HEK293 (cell line): ENCODE data around the gene USP32.

Experiments
- CTCF ChIA-PET: fragments of 350-600 bp; formaldehyde crosslinking; extraction: SDS; loops from one replicate; lab custom pipeline; 2021; ENCODE audit warnings: antibody characterized with exemption; lab: Yijun Ruan, JAX
- POLR2A ChIA-PET: fragments of 300-600 bp; formaldehyde crosslinking; extraction: SDS; loops from one replicate; lab custom pipeline; 2020; ENCODE audit warnings: antibody characterized with exemption, inconsistent platforms; lab: Yijun Ruan, JAX
- H3K27ac ChIP-seq: fragments of 200-500 bp; sonication (Bioruptor generic); 2 replicates; pipeline ENCODE4 v1.5.1; 2014; ENCODE audit warnings: low read depth, low read length, control low read depth, inconsistent platforms; ENCODE audit errors: extremely low read depth
- H3K36me3 ChIP-seq, 2 experiments: fragments of 200-500 bp in 1 of 2; sonication (Bioruptor generic) in 1 of 2; 1 replicate in 1 of 2; 2 replicates in 1 of 2; pipeline ENCODE4 v1.5.1; 2014 to 2017; ENCODE audit warnings: inconsistent platforms in 2 of 2, low read length in 2 of 2; ENCODE audit not compliant: control insufficient read depth in 2 of 2, insufficient read depth in 1 of 2
- H3K4me1 ChIP-seq: fragments of 200-500 bp; sonication (Bioruptor generic); 2 replicates; pipeline ENCODE4 v1.5.1; 2014; ENCODE audit warnings: mild to moderate bottlenecking, low read length, inconsistent platforms; ENCODE audit not compliant: control insufficient read depth, insufficient read depth
- H3K4me3 ChIP-seq: 2 replicates; pipeline ENCODE4 v1.5.1; 2011; ENCODE audit warnings: low read depth, mild to moderate bottlenecking, control low read depth, low read length, moderate library complexity
- H3K9me3 ChIP-seq: fragments of 200-500 bp; sonication (Bioruptor generic); 2 replicates; pipeline ENCODE4 v1.5.1; 2014; ENCODE audit warnings: low read depth, low read length, inconsistent platforms; ENCODE audit not compliant: control insufficient read depth, insufficient read depth
- KLF7 ChIP-seq: fragments of 450-650 bp; formaldehyde crosslinking; IDR thresholded peaks from 2 replicates; pipeline ENCODE4 v1.5.1; 2016; ENCODE audit warnings: missing biosample characterization, missing genetic modification characterization, borderline replicate concordance
- MZF1 ChIP-seq: fragments of 450-650 bp; formaldehyde crosslinking; IDR thresholded peaks from 2 replicates; pipeline ENCODE4 v1.5.1; 2017; ENCODE audit warnings: missing biosample characterization, missing genetic modification characterization, borderline replicate concordance
- OSR2 ChIP-seq: fragments of 450-650 bp; formaldehyde crosslinking; IDR thresholded peaks from 2 replicates; pipeline ENCODE4 v1.5.1; 2016; ENCODE audit warnings: missing biosample characterization, missing genetic modification characterization
- SP7 ChIP-seq: fragments of 450-650 bp; formaldehyde crosslinking; IDR thresholded peaks from 2 replicates; pipeline ENCODE4 v1.5.1; 2016; ENCODE audit warnings: missing biosample characterization, missing genetic modification characterization
- TCF7L2 ChIP-seq: IDR thresholded peaks from 2 replicates; pipeline ENCODE4 v1.6.1; 2011; ENCODE audit warnings: low read depth, mild to moderate bottlenecking, inconsistent platforms, low read length, moderate library complexity, borderline replicate concordance
- ZFHX2 ChIP-seq: fragments of 450-650 bp; formaldehyde crosslinking; conservative IDR thresholded peaks from 2 replicates; pipeline ENCODE4 v1.5.1; 2016; ENCODE audit warnings: missing biosample characterization, missing genetic modification characterization
- ZNF114 ChIP-seq: fragments of 450-650 bp; formaldehyde crosslinking; IDR thresholded peaks from 2 replicates; pipeline ENCODE4 v1.5.0; 2017; ENCODE audit warnings: missing biosample characterization, missing genetic modification characterization
- ZNF221 ChIP-seq: fragments of 450-650 bp; formaldehyde crosslinking; IDR thresholded peaks from 2 replicates; pipeline ENCODE4 v1.5.1; 2017; ENCODE audit warnings: missing biosample characterization, missing genetic modification characterization, borderline replicate concordance
- ZNF37A ChIP-seq: fragments of 450-650 bp; IDR thresholded peaks from 2 replicates; pipeline ENCODE4 v1.5.1; 2018; ENCODE audit warnings: missing biosample characterization, missing genetic modification characterization
- ZNF529 ChIP-seq: fragments of 450-650 bp; formaldehyde crosslinking; IDR thresholded peaks from 2 replicates; pipeline ENCODE4 v1.5.1; 2017; ENCODE audit warnings: missing genetic modification characterization, missing biosample characterization; ENCODE audit not compliant: insufficient replicate concordance
- ZNF585B ChIP-seq: fragments of 450-650 bp; formaldehyde crosslinking; IDR thresholded peaks from 2 replicates; pipeline ENCODE4 v1.5.1; 2016; ENCODE audit warnings: missing biosample characterization, missing genetic modification characterization
- ZNF660 ChIP-seq: fragments of 450-650 bp; IDR thresholded peaks from 2 replicates; pipeline ENCODE4 v1.5.1; 2018; ENCODE audit warnings: missing biosample characterization, mild to moderate bottlenecking, missing genetic modification characterization
- ZNF664 ChIP-seq: fragments of 450-650 bp; formaldehyde crosslinking; IDR thresholded peaks from 2 replicates; pipeline ENCODE4 v1.5.1; 2016; ENCODE audit warnings: missing biosample characterization, missing genetic modification characterization
- ZNF785 ChIP-seq: fragments of 450-650 bp; formaldehyde crosslinking; IDR thresholded peaks from 2 replicates; pipeline ENCODE4 v1.5.1; 2016; ENCODE audit warnings: missing biosample characterization, missing genetic modification characterization
- TF ChIP-seq, protein P1 (sequence below): fragments of 450-650 bp; IDR thresholded peaks from 2 replicates; pipeline ENCODE4 v1.5.1; 2018; ENCODE audit warnings: missing biosample characterization, missing genetic modification characterization
- TF ChIP-seq, protein P2 (sequence below): fragments of 450-650 bp; formaldehyde crosslinking; IDR thresholded peaks from 2 replicates; pipeline ENCODE4 v1.5.1; 2016; ENCODE audit warnings: missing biosample characterization, missing genetic modification characterization
- TF ChIP-seq, protein P3 (sequence below): fragments of 450-650 bp; formaldehyde crosslinking; IDR thresholded peaks from 2 replicates; pipeline ENCODE4 v1.5.1; 2017; ENCODE audit warnings: missing biosample characterization, missing genetic modification characterization
- TF ChIP-seq, protein P4 (sequence below): fragments of 450-650 bp; formaldehyde crosslinking; IDR thresholded peaks from 2 replicates; pipeline ENCODE4 v1.5.1; 2016; ENCODE audit warnings: missing biosample characterization, missing genetic modification characterization, low read depth

Gene USP32

DNA sequence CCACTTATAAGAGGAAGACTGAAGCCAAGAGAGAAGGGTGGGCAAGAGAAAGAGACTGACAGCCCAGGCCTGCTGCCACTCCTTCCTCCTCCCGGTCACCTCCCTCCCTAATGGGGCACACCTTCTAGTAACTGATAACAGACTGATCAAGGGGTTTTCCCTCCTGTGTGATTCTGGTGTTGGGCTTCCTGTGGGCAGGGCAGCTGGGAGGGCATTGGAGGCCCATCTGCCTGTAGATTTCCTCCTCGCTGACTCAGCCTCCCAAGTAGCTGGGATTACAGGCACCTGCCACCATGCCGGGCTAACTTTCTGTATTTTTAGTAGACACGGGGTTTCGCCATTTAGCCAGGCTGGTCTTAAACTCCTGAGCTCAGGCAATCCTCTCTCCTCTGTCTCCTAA lies 226.0 kb downstream of the USP32 start (continued):
- TF ChIP-seq, protein P1, sequence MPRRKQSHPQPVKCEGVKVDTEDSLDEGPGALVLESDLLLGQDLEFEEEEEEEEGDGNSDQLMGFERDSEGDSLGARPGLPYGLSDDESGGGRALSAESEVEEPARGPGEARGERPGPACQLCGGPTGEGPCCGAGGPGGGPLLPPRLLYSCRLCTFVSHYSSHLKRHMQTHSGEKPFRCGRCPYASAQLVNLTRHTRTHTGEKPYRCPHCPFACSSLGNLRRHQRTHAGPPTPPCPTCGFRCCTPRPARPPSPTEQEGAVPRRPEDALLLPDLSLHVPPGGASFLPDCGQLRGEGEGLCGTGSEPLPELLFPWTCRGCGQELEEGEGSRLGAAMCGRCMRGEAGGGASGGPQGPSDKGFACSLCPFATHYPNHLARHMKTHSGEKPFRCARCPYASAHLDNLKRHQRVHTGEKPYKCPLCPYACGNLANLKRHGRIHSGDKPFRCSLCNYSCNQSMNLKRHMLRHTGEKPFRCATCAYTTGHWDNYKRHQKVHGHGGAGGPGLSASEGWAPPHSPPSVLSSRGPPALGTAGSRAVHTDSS (tag by site-specific recombination), result no peak
- TF ChIP-seq SP7 (tag by site-specific recombination) (peak; percentile 48; the same call in 1 of the 2 replicates), ZNF37A (tag by site-specific recombination) (no peak), ZNF114 (tag by site-specific recombination) (no peak), ZNF785 (tag by site-specific recombination) (no peak), ZFHX2 (tag by site-specific recombination) (no peak), MZF1 (tag by site-specific recombination) (no peak), ZNF585B (no peak), KLF7 (tag by site-specific recombination) (no peak)
- TF ChIP-seq, protein P2, sequence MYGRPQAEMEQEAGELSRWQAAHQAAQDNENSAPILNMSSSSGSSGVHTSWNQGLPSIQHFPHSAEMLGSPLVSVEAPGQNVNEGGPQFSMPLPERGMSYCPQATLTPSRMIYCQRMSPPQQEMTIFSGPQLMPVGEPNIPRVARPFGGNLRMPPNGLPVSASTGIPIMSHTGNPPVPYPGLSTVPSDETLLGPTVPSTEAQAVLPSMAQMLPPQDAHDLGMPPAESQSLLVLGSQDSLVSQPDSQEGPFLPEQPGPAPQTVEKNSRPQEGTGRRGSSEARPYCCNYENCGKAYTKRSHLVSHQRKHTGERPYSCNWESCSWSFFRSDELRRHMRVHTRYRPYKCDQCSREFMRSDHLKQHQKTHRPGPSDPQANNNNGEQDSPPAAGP (tag by site-specific recombination), result peak; percentile 79

DNA sequence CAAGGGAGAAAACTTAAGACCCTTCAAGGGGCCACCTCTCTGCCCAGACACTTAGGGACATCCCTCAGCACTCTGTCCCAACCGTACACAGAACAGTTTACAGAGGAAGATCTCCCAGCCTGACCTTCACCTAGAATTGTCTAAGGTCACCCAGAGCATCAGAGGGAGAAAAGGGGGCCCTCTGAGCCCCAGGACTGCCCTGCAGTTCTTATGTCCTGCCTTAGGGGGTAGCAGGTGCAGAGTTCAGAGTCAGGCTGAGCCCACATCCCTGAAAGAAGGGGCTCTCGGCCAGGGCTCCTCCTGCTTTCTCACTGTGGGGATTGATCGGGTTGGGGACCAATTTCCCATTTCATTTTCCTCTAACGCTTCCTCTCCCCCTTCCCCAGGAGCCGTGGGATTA lies 226.7 kb downstream of the USP32 start:
- Histone ChIP-seq H3K36me3 (no peaks in the 10 kb centered on the region), H3K4me3 (no peak overlapping the region), H3K4me1 (no peaks in the 10 kb centered on the region), H3K27ac (no peak overlapping the region)
- CTCF ChIA-PET, result no interaction called here
- TF ChIP-seq, protein P3, sequence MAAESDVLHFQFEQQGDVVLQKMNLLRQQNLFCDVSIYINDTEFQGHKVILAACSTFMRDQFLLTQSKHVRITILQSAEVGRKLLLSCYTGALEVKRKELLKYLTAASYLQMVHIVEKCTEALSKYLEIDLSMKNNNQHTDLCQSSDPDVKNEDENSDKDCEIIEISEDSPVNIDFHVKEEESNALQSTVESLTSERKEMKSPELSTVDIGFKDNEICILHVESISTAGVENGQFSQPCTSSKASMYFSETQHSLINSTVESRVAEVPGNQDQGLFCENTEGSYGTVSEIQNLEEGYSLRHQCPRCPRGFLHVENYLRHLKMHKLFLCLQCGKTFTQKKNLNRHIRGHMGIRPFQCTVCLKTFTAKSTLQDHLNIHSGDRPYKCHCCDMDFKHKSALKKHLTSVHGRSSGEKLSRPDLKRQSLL (tag by site-specific recombination), result no peak
- TF ChIP-seq, protein P4, sequence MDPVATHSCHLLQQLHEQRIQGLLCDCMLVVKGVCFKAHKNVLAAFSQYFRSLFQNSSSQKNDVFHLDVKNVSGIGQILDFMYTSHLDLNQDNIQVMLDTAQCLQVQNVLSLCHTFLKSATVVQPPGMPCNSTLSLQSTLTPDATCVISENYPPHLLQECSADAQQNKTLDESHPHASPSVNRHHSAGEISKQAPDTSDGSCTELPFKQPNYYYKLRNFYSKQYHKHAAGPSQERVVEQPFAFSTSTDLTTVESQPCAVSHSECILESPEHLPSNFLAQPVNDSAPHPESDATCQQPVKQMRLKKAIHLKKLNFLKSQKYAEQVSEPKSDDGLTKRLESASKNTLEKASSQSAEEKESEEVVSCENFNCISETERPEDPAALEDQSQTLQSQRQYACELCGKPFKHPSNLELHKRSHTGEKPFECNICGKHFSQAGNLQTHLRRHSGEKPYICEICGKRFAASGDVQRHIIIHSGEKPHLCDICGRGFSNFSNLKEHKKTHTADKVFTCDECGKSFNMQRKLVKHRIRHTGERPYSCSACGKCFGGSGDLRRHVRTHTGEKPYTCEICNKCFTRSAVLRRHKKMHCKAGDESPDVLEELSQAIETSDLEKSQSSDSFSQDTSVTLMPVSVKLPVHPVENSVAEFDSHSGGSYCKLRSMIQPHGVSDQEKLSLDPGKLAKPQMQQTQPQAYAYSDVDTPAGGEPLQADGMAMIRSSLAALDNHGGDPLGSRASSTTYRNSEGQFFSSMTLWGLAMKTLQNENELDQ (tag by site-specific recombination), result no peak
- no peak for TF ChIP-seq TCF7L2
- TF ChIP-seq ZNF221 (tag by site-specific recombination), result no peak
- TF ChIP-seq, all 188 proteins: peak for 0
- POLR2A ChIA-PET, result no interaction called here
- H3K9me3 ChIP-seq, result no peaks in the 10 kb centered on the region

DNA sequence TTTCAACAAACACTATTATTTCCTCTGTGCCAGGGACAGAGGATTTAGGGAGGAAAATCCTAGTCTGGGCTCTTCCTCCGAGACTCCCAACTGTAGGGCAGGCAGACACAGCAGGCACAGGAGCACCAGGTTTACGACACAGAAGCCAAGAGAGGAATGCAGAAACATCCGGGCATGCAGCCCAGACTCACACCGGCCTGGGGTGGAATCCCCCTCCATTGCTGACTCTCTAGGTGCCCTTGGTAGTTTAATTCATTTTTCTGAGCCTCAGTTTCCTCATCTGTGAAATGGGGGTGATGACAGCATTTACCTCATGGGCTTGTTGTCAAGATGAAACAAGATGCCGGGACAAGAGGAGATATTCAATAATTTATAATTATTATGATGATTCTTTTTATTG lies 227.2 kb downstream of the USP32 start:
- H3K9me3 ChIP-seq, result no peaks in the 10 kb centered on the region
- no peak overlapping the region for H3K4me3 ChIP-seq
- H3K36me3 ChIP-seq, result no peaks in the 10 kb centered on the region
- no peak overlapping the region for H3K27ac ChIP-seq
- POLR2A ChIA-PET, result no interaction called here
- TF ChIP-seq OSR2 (tag by site-specific recombination) (peak; percentile 59; the same call in 1 of the 2 replicates), ZNF660 (tag by site-specific recombination) (no peak), ZNF529 (no peak), ZNF664 (tag by site-specific recombination) (peak; percentile 30; the same call in 1 of the 2 replicates)
- TF ChIP-seq, all 188 proteins: peak for 2
- no peaks in the 10 kb centered on the region for H3K4me1 ChIP-seq
- CTCF ChIA-PET, result no interaction called here
